Endothelial cell of umbilical vein (primary cell): ENCODE results near the gene SLC6A6. TPM values are rescaled to one million over a fixed set of nuclear protein-coding genes. Genes with fewer than 3 reads are reported as not detected.

Source experiments
- BruUV-seq: library from RNA; stranded (reverse); fragments of 400-500 nt; replicated peaks from 2 replicates; lab custom pipeline; 2021; lab: Mats Ljungman, UMichigan
- CTCF ChIA-PET: fragments of 300-600, 350-600 bp; sonication (Branson Sonifier 250); formaldehyde crosslinking; loops from one replicate; lab custom pipeline; 2021; ENCODE audit warnings: antibody characterized with exemption, inconsistent platforms; lab: Charles Lee
- POLR2A ChIA-PET: fragments of 300-600, 350-600 bp; sonication (Branson Sonifier 250); formaldehyde crosslinking; loops from one replicate; lab custom pipeline; 2021; ENCODE audit warnings: antibody characterized with exemption, inconsistent platforms; lab: Charles Lee
- DNase-seq: peaks from one replicate; pipeline ENCODE4 v3.0.0-alpha.2; 2011; ENCODE audit warnings: low read depth, low spot score
- FAIRE-seq: peaks from 2 replicates; lab custom pipeline; 2011; peaks lifted over from hg19 to GRCh38; lab: Jason Lieb, UNC
- H2AFZ ChIP-seq: 2 replicates; pipeline ENCODE4 v1.6.0; 2012; ENCODE audit warnings: low read depth, low read length, control low read depth, inconsistent platforms
- H3K27ac ChIP-seq: 2 replicates; pipeline ENCODE4 v1.5.1; 2011; ENCODE audit warnings: low read depth, mild to moderate bottlenecking, control low read depth, low read length, moderate library complexity; ENCODE audit not compliant: insufficient read depth
- H3K27me3 ChIP-seq, 2 experiments: 2 replicates each; pipeline versions ENCODE4 v1.6.0 to v1.6.1; 2011; ENCODE audit warnings: low read length in 2 of 2, mixed read lengths in 1 of 2; ENCODE audit not compliant: control insufficient read depth in 2 of 2, insufficient read depth in 2 of 2
- H3K36me3 ChIP-seq, 2 experiments: 2 replicates in 1 of 2; 3 replicates in 1 of 2; pipeline ENCODE4 v1.5.1; 2011; ENCODE audit warnings: low read length in 2 of 2, mild to moderate bottlenecking in 1 of 2, moderate library complexity in 1 of 2; ENCODE audit not compliant: control insufficient read depth in 2 of 2, insufficient read depth in 2 of 2; ENCODE audit errors: extremely low read depth in 1 of 2
- H3K4me1 ChIP-seq: 3 replicates; pipeline ENCODE4 v1.5.1; 2011; ENCODE audit warnings: mild to moderate bottlenecking, low read length; ENCODE audit not compliant: control insufficient read depth, insufficient read depth; ENCODE audit errors: extremely low read depth
- H3K4me2 ChIP-seq: 2 replicates; pipeline ENCODE4 v1.6.1; 2011; ENCODE audit warnings: low read length, control low read depth, mixed read lengths; ENCODE audit not compliant: insufficient read depth
- H3K4me3 ChIP-seq, 3 experiments: fragments of 200-600 bp in 1 of 3; sonication (generic), shearing (Covaris generic) in 1 of 3; replicated peaks in 1 of 3; 2 replicates each; pipeline ENCODE4 v1.5.1; 2011 to 2016; ENCODE audit warnings: control low read depth in 3 of 3, low read length in 3 of 3, mild to moderate bottlenecking in 2 of 3, inconsistent platforms in 1 of 3, low read depth in 1 of 3, moderate library complexity in 1 of 3; ENCODE audit not compliant: insufficient read depth in 1 of 3
- H3K79me2 ChIP-seq: 2 replicates; pipeline ENCODE4 v1.6.0; 2012; ENCODE audit warnings: low read length, inconsistent platforms; ENCODE audit not compliant: control insufficient read depth, insufficient read depth
- H3K9ac ChIP-seq: replicated peaks from 2 replicates; pipeline ENCODE3; 2011; ENCODE audit warnings: low read length, control low read depth; ENCODE audit not compliant: insufficient read depth; ENCODE audit errors: extremely low read depth
- H3K9me1 ChIP-seq: replicated peaks from 3 replicates; pipeline ENCODE4 v1.6.0; 2011; ENCODE audit warnings: mild to moderate bottlenecking, low read length; ENCODE audit not compliant: control insufficient read depth, insufficient read depth; ENCODE audit errors: extremely low read depth
- H3K9me3 ChIP-seq: replicated peaks from 2 replicates; pipeline ENCODE4 v1.5.1; 2012; ENCODE audit warnings: low read length, inconsistent platforms; ENCODE audit not compliant: control insufficient read depth, insufficient read depth
- H4K20me1 ChIP-seq: replicated peaks from 2 replicates; pipeline ENCODE3; 2011; ENCODE audit warnings: mild to moderate bottlenecking, low read length; ENCODE audit not compliant: control insufficient read depth, insufficient read depth; ENCODE audit errors: extremely low read depth
- EZH2 ChIP-seq: IDR thresholded peaks from 2 replicates; pipeline ENCODE4 v1.6.1; 2012; ENCODE audit warnings: borderline replicate concordance, low read depth, mild to moderate bottlenecking, moderate library complexity, low read length, inconsistent platforms; ENCODE audit not compliant: severe bottlenecking
- FOS ChIP-seq: IDR thresholded peaks from 2 replicates; pipeline ENCODE4 v1.6.1; 2011; ENCODE audit warnings: mild to moderate bottlenecking, low read length, moderate library complexity, borderline replicate concordance; ENCODE audit not compliant: insufficient read depth
- GATA2 ChIP-seq: IDR thresholded peaks from 2 replicates; pipeline ENCODE4 v1.7.0; 2011; ENCODE audit warnings: low read depth, mild to moderate bottlenecking, moderate library complexity, mixed read lengths, low read length; ENCODE audit not compliant: insufficient read length, insufficient read depth
- JUN ChIP-seq: IDR thresholded peaks from 2 replicates; pipeline ENCODE4 v1.6.1; 2011; ENCODE audit warnings: borderline replicate concordance, low read depth; ENCODE audit not compliant: insufficient read length, insufficient read depth
- MAX ChIP-seq: IDR thresholded peaks from 2 replicates; pipeline ENCODE4 v1.6.1; 2011; ENCODE audit not compliant: insufficient read depth, insufficient read length
- MYC ChIP-seq: IDR thresholded peaks from one replicate; pipeline ENCODE4 v1.6.1; 2011; ENCODE audit warnings: mild to moderate bottlenecking, low read depth, low read length
- POLR2A ChIP-seq: IDR thresholded peaks from 2 replicates; pipeline ENCODE4 v1.6.1; 2012; ENCODE audit warnings: low read depth, mild to moderate bottlenecking, control low read depth, low read length
- POLR2AphosphoS5 ChIP-seq: IDR thresholded peaks from 2 replicates; pipeline ENCODE4 v1.6.1; 2012; ENCODE audit warnings: low read depth, mild to moderate bottlenecking, control low read depth, low read length, moderate library complexity; ENCODE audit not compliant: insufficient read depth
- dilution Hi-C: fragments of 300-500 bp; cut with MboI; formaldehyde crosslinking; loops from one replicate; pipeline ENCODE4 v1.15.0; 2019; ENCODE audit warnings: low sequenced_read_pairs; ENCODE audit not compliant: extremely low pct_ligation_motif_present
- intact Hi-C: fragments of 100-400 bp; cut with micrococcal nuclease; formaldehyde crosslinking; loops from one replicate; pipeline ENCODE4 v1.10.0; 2022
- polyA plus RNA-seq, 4 experiments: library from polyadenylated mRNA; depleted of rRNA in 3 of 4; stranded (reverse) in 3 of 4; unstranded in 1 of 4; fragments of >200 nt; gene quantifications; 2 replicates each; pipeline versions ENCODE4 v1.2.1 to v1.2.3, GENCODE V29; 2011 to 2012; ENCODE audit warnings: missing spikeins in 1 of 4
- total RNA-seq: library from RNA; stranded (reverse); gene quantifications from 2 replicates; pipeline ENCODE4 v1.2.3, GENCODE V29; 2021
- TF ChIP-seq, protein P1 (sequence below), 2 donors: IDR thresholded peaks; 1 replicate in 1 of 2; 2 replicates in 1 of 2; pipeline ENCODE4 v1.5.1; 2011; ENCODE audit warnings: low read length in 2 of 2, mild to moderate bottlenecking in 2 of 2, moderate library complexity in 2 of 2, control low read depth in 1 of 2, inconsistent platforms in 1 of 2, low read depth in 1 of 2; ENCODE audit not compliant: insufficient read depth in 1 of 2; ENCODE audit errors: extremely low read depth in 1 of 2

SLC6A6 gene
- total and polyA plus RNA-seq, 2 donors (not counting 3 experiments of a cell fraction or from before 2014, with no cell fraction given), result 25.7 to 38.0 TPM

DNA sequence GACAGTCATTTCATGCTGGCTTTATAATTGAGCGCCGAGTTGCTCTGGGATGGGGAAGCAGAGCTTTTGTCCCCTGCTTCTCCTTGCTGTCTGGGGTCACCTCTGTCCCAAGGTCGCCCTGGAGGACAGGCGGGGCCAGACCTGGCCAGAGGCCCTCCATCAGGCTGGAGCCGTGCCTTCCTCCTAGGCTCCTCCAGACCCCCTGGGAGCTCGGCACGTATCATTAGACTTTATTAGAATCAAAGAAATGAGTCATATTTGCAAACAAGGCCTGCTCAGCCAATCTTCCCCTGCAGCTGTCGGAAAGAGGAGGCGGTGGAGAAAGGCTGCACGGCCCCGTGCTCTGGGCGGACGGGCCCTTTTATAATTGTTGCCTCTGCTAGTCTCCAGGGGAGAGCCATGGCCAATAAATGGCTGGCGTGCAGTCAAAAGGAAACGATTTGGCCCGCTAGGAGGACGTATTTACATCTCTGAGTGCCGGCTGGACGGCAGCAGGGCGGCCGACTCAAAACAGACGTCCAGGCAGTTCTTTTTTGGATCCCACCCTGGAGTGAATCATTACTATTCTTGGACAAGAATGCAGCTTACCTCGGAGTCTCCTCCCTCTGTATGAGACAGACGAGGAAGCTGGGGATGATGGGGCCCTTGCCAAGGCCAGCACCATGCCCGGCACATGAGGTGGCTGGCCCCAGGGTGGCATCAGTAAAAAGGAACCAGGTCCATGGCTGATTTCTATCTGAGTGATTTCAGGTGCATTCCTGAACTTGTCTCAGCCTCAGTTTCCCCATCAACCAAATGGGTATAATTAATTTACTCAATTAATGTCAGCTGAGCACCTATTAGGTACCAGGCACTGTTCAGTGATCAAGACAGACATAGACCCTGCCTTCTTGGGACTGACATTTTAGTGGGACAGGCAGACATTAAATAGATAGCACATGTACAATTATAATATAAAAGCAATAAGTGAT, 50.6 kb downstream of the SLC6A6 start:
- no peaks in the 10 kb centered on the region for H3K9me1 ChIP-seq
- peak; percentile 100 for DNase-seq
- dilution Hi-C loops (no loop called here), intact Hi-C loops (loop anchor here (1.0 to 5.0 kb wide), 6 partner anchors 7 to 311 kb away; partner anchors contain the start of gene SLC6A6)
- ChIA-PET CTCF (interaction anchor here (0.8 to 4.0 kb wide), 10 partner anchors 8 to 557 kb away, joined by 3 to 34 read pairs (median 5); partner anchors contain the start of gene SLC6A6), POLR2A (interaction anchor here (1.2 to 2.2 kb wide), 3 partner anchors 8 to 17 kb away, joined by 3 to 20 read pairs (median 5); no protein-coding TSS in a partner anchor)
- no TSS peak for BruUV-seq
- peak overlapping the region; percentile 89 for H3K27ac ChIP-seq
- peak overlapping the region; percentile 67 for H3K9ac ChIP-seq
- H3K9me3 ChIP-seq, result no peaks in the 10 kb centered on the region
- H3K4me3 ChIP-seq, result no peak overlapping the region
- peak; percentile 99 for FAIRE-seq
- H3K36me3 ChIP-seq, result peaks cover 0 to 6% of the 10 kb centered on the region in 2 experiments
- no peaks in the 10 kb centered on the region for H3K27me3 ChIP-seq
- TF ChIP-seq FOS, result peak; percentile 80
- no peak for TF ChIP-seq EZH2
- TF ChIP-seq POLR2A, result no peak
- TF ChIP-seq, protein P1, sequence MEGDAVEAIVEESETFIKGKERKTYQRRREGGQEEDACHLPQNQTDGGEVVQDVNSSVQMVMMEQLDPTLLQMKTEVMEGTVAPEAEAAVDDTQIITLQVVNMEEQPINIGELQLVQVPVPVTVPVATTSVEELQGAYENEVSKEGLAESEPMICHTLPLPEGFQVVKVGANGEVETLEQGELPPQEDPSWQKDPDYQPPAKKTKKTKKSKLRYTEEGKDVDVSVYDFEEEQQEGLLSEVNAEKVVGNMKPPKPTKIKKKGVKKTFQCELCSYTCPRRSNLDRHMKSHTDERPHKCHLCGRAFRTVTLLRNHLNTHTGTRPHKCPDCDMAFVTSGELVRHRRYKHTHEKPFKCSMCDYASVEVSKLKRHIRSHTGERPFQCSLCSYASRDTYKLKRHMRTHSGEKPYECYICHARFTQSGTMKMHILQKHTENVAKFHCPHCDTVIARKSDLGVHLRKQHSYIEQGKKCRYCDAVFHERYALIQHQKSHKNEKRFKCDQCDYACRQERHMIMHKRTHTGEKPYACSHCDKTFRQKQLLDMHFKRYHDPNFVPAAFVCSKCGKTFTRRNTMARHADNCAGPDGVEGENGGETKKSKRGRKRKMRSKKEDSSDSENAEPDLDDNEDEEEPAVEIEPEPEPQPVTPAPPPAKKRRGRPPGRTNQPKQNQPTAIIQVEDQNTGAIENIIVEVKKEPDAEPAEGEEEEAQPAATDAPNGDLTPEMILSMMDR (IDR thresholded peaks at IDR 0.05; ENCODE audit: extremely low read depth in 1 of 2, insufficient read depth in 1 of 2, low read depth in 1 of 2, low read length in 2 of 2), result peak in 1 of 2 donors; percentile 7
- TF ChIP-seq GATA2, result peak; percentile 45
- peak; percentile 37 for TF ChIP-seq JUN
- peak; percentile 78 for TF ChIP-seq POLR2AphosphoS5
- TF ChIP-seq MAX, result no peak
- no peak for TF ChIP-seq MYC
- H3K4me1 ChIP-seq, result peaks cover 27% of the 10 kb centered on the region
- H2AFZ ChIP-seq, result no peak overlapping the region
- H3K4me2 ChIP-seq, result peak overlapping the region; percentile 35
- H4K20me1 ChIP-seq, result no peaks in the 10 kb centered on the region
- no peaks in the 10 kb centered on the region for H3K79me2 ChIP-seq
